Left lung (tissue), 10 donors: Measurements from ENCODE around the gene AEBP1. TPM values are rescaled to one million over a fixed set of nuclear protein-coding genes. Genes with fewer than 3 reads are reported as not detected.

Experiments
- ATAC-seq: fragments of 200-7000 bp; cut with Tn5 transposase; one replicate; pipeline ENCODE4 v1.9.1; 2020; ENCODE audit warnings: moderate library complexity
- DNase-seq, 4 donors: peaks; one replicate each; pipeline ENCODE4 v3.0.0-alpha.2; 2013 to 2020
- H3K27ac ChIP-seq, 2 donors: fragments of 200-600 bp; sonication (generic) in 1 of 2; one replicate each; pipeline versions ENCODE4 v1.5.0 to v1.8.0; 2020 to 2021
- H3K27me3 ChIP-seq, 2 donors: fragments of 200-600 bp; sonication (generic) in 1 of 2; one replicate each; pipeline versions ENCODE4 v1.5.0 to v1.8.0; 2020 to 2021
- H3K36me3 ChIP-seq, 2 donors: fragments of 200-600 bp; sonication (generic) in 1 of 2; one replicate each; pipeline versions ENCODE4 v1.5.0 to v1.8.0; 2020 to 2021
- H3K4me1 ChIP-seq, 2 donors: fragments of 200-600 bp; one replicate each; pipeline ENCODE4 v1.8.0; 2021
- H3K4me3 ChIP-seq, 2 donors: fragments of 200-600 bp; sonication (generic) in 1 of 2; one replicate each; pipeline versions ENCODE4 v1.5.0 to v1.8.0; 2020 to 2021; ENCODE audit warnings: mild to moderate bottlenecking in 1 of 2
- H3K9me3 ChIP-seq, 2 donors: fragments of 200-600 bp; sonication (generic) in 1 of 2; one replicate each; pipeline versions ENCODE4 v1.5.0 to v1.8.0; 2020 to 2021
- CTCF ChIP-seq, 2 donors: fragments of 200-600 bp; sonication (generic) in 1 of 2; IDR thresholded peaks; one replicate each; pipeline versions ENCODE4 v1.5.0 to v1.8.0; 2021; ENCODE audit warnings: antibody characterized with exemption in 2 of 2
- intact Hi-C, 2 donors: fragments of 100-400 bp; cut with DNase I; formaldehyde crosslinking; loops; one replicate each; pipeline versions ENCODE4 v1.11.2 to v1.14.2; 2022
- polyA plus RNA-seq, 6 donors: library from polyadenylated mRNA; unstranded; fragments of 120-200 nt; gene quantifications; one replicate each; pipeline ENCODE4 v1.2.1, GENCODE V29; 2013; ENCODE audit not compliant: insufficient read length in 6 of 6
- total RNA-seq, 2 donors: library from RNA; stranded (reverse); fragmentation: NEBNext Ultra II Directional; extraction: Animal tissue kit (Norgen Biotek cat#: 25700); gene quantifications; one replicate each; pipeline ENCODE4 v1.2.1, GENCODE V29; 2021
- donor health status: DM: no; HTN: yes; CAD: no.
- donor health status: DM: no; HTN: no; CAD: no.

The AEBP1 gene
- total and polyA plus RNA-seq, 8 donors: 53.6 to 195 (median 64.7) TPM

GRCh38 chr7:44157116-44158080 lies 53.3 kb downstream of the AEBP1 start:
- intact Hi-C loops: no loop called here
- ATAC-seq (no peak), DNase-seq (no peak)

GRCh38 chr7:44158096-44158872 lies 54.1 kb downstream of the AEBP1 start:
- Histone ChIP-seq H3K4me3 (no peak overlapping the region), H3K27me3 (no peaks in the 10 kb centered on the region), H3K27ac (no peak overlapping the region), H3K36me3 (no peaks in the 10 kb centered on the region), H3K4me1 (no peaks in the 10 kb centered on the region), H3K9me3 (no peaks in the 10 kb centered on the region)
- TF ChIP-seq CTCF (IDR thresholded peaks at IDR 0.05): no peak
- peak in 1 of 4 donors; percentile 28 for DNase-seq
- intact Hi-C loops: no loop called here
- ATAC-seq: no peak

More at GRCh38 chr7:44157116-44158080, 53.3 kb downstream of the AEBP1 start:
- Histone ChIP-seq H3K27me3 (no peaks in the 10 kb centered on the region), H3K4me3 (no peak overlapping the region), H3K27ac (no peak overlapping the region), H3K36me3 (no peaks in the 10 kb centered on the region), H3K4me1 (no peaks in the 10 kb centered on the region), H3K9me3 (no peaks in the 10 kb centered on the region)
- TF ChIP-seq CTCF (IDR thresholded peaks at IDR 0.05): no peak

- Histone ChIP-seq H3K27me3 (no peaks in the 10 kb centered on the region), H3K4me3 (no peak overlapping the region), H3K27ac (no peak overlapping the region), H3K36me3 (no peaks in the 10 kb centered on the region), H3K4me1 (no peaks in the 10 kb centered on the region), H3K9me3 (no peaks in the 10 kb centered on the region)
- DNase-seq (no peak), ATAC-seq (no peak)
- intact Hi-C loops: no loop called here
- TF ChIP-seq CTCF (IDR thresholded peaks at IDR 0.05): no peak
Measured at GRCh38 chr7:44158873-44159631, 54.9 kb downstream of the AEBP1 start.

GRCh38 chr7:44159824-44160630 lies 55.9 kb downstream of the AEBP1 start:
- intact Hi-C loops: no loop called here
- ATAC-seq: peak; percentile 24
- no peak for TF ChIP-seq CTCF (IDR thresholded peaks at IDR 0.05)
- H3K27me3 ChIP-seq: no peaks in the 10 kb centered on the region
- H3K27ac ChIP-seq: no peak overlapping the region
- H3K36me3 ChIP-seq: no peaks in the 10 kb centered on the region
- H3K9me3 ChIP-seq: no peaks in the 10 kb centered on the region
- no peak overlapping the region for H3K4me3 ChIP-seq
- no peak for DNase-seq
- no peaks in the 10 kb centered on the region for H3K4me1 ChIP-seq
